Activated naive CD4-positive, alpha-beta T cell treated with anti-CD3 and anti-CD28 coated beads, Interleukin-2, amount 50 U/mL, for 16 hours (primary cell): Measurements from ENCODE around the gene GRK3.
"Not testable (repeated sequence)": the region's sequence is repeated elsewhere in the genome, so short reads cannot be mapped to it uniquely, and the experiment has no call there.

Experiments
- DNase-seq: peaks from one replicate; pipeline ENCODE4 v3.0.0-alpha.2; 2020

The GRK3 gene

DNA sequence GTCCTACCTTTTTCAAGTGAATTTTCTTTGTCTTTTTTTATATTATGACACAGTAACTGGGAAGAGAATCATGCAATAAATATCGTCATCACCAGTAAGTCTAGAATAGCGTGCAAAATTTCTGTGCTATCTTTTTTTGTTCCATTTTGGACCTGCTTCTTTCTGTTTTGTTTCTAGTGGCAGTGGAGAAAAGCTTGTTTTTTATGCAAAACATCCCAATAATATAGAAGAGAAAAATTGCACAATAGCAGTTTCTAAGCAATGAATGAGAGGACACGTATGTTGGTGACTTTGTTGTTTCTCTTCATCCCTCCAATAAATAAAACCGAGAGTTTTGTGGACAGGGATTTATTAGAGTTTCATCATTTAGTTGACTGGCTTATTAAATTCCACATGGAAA, 10.3 kb downstream of the GRK3 start:
- no peak for DNase-seq

DNA sequence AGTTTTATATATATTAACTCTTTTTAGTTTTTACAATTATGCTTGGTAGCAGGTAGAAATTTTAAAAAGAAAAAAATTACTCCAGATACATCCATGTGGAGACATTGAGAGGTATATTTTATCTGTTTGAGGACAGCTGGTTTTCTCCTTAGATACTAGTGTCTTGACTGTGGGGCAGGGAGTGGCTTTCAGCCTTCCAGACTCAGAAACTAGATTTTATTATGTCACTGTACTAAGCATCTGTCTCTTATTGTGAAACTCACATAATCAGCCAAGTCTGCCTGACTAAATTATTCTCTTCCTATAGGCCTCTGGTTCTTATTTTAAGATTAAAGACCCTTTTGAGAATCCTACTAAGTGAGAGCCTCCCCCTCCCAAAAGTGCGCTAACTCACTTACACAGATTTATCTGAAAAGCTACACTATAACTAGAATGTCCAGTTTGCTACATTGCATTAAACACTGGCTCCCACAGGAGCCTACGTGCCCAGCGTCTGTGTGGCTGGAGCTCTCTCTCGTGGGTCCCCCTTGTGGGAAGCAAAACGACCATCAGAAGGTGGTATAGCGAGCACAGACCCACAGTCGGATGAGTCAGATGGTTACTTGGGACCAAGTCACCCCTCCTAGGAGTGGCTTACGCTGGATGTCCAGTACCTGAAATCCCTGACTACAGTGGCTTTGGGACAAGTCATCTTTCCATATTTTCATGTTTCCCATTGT, 11.4 kb downstream of the GRK3 start:
- not testable (repeated sequence) for DNase-seq

DNA sequence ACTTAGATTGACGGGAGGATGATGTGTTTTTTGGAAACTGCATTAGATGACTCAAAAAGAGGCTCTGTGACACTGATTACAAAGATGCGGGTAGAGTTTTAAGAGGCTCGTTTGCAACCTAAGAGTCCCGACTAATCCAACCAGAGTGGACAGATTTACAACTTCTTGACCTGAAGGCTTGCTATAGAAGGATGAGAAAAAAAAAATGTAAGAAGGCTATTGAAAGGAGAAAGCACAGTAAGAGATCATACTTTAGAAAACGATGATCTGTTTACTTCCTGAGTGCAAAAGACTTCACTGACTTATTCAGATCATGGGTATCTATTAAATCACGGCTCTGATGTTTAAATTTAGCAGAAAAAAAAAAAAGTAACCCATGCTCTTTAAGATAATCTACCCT, 17.0 kb downstream of the GRK3 start:
- DNase-seq, result not testable (repeated sequence)

DNA sequence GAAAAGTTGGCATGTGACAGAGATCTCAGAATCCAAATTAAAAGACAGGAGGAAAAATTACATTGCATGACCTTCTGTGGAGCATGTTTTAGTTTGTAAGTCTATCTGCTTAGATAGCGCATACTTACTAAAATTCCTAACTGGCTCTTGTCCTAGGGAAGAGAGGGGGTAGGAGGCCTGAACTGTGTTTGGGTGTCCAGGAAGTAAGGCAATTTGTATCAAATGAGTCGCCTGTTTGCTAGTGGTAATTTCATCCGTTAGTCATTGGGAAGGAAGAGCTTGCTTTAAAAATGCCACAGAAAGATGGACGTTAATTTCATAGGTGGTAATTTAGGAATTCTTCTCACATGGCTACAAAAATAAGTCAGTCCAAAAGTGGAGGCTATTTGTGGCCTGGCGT, 18.5 kb downstream of the GRK3 start:
- DNase-seq, result no peak

DNA sequence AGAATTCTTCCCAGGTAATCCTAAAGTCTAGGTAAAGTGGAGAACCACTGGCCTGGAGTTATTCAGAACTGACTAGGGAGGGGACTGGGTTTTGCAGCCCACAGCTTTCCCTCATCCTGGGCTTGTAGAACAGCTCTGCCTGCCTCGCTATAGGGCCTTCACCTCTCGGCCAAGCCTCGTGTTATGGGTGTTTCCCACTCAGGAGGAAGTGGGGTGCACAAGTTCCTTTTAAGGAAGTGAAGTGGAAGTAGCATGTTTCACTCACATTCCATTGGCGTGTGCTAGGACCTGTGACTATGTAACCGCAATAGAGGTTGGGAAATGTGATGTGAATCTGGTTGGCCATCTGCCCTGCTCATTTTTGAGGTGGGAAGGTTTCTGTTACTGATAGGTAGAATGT, 20.5 kb downstream of the GRK3 start:
- DNase-seq, result not testable (repeated sequence)

DNA sequence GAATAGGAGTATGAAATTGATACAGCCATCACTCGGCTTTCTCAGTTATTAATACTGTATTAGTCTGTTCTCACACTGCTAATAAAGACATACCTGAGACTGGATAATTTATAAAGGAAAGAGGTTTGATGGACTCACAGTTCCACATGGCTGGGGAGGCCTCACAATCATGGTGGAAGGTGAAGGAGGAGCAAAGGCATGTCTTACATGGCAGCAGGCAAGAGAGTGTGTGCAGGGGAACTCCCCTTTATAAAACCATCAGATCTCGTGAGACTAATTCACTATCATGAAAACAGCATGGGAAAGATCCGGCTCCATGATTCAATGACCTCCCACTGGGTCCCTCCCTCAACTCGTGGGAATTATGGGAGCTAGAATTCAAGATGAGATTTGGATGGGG, 25.2 kb downstream of the GRK3 start:
- DNase-seq, result not testable (repeated sequence)

DNA sequence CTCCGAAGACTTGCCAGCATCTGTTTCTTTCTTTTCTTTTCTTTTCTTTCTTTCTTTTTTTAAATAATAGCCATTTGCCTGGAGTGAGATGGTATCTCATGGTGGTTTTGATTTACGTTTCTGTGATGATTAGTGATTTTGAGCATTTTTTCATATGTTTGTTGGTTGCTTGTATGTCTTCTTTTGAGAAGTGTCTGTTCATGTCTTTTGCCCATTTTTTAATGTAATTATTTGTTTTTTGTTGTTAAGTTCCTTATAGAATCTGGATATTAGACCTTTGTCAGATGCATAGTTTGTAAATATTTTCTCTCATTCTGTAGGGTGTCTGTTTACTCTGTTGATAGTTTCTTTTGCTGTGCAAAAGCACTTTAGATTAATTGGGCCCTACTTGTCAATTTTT, 28.8 kb downstream of the GRK3 start:
- DNase-seq, result not testable (repeated sequence)

DNA sequence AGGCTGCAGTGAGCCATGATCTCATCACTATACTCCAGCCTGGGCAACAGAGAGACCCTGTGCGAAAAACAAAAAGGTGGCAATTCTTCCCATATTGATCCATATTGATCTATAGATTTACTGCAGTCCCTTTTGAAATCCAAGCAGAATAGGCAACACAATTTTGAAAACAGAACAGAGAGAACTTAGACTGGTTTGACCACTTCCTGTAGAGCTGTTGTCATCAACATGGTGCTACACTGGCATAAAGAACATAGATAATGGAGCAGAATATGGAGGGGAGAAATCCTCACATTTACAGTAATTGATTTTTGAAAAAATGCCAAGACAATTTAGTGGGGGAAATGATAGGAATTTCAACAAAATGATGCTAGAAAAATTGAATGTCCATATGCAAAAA, 34.1 kb downstream of the GRK3 start:
- no peak for DNase-seq

DNA sequence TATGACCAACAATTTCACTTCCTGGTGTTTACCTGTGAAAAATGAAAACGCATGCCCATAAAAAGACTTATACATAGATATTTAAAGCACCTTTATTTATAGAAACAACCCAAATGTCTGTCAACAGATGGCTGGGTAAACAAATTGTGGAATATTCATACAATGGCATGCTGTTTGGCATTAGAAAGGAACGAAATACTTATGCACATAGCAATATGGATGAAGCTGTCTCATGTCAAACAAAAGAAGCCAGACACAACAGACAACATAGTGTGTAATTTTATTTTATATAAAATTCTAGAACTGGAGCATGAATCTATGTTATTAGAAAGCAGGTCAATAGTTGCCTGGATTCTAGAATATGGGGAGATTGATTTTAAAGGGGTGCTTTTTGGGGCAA, 38.0 kb downstream of the GRK3 start:
- no peak for DNase-seq

DNA sequence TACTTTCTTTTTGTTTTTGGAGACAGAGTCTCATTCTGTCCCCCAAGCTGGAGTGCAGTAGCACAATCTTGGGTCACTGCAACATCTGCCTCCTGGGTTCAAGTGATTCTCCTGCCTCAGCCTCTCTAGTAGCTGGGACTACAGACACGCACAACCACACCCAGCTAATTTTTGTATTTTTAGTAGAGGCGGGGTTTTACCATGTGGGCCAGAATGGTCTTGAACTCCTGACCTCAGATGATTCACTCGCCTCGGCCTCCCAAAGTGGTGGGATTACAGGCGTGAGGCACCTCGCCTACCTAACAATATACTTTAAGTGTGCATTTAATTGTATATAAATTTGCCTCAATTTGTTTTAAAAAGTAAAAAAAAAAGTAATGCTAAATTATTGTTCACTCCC, 38.4 kb downstream of the GRK3 start:
- DNase-seq, result no peak

DNA sequence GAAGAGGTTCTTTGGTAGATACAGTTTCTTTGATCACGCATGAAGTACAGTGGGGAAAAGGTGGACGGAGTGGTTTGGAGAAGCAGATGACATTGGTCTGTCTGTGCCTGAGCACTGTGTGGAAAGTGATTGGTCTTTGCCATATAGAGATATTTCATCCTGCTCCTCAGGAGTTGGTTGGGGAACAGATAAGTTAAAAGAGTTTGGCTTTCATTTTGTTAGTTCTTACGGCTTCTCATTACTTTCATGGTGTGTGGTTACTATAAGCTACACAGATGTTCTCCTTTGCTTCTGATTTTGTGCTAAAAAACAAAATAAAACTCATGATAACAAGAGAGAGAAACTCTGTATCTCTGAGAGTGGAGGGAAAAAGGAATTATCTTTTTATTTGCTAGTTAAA, 40.7 kb downstream of the GRK3 start:
- DNase-seq, result not testable (repeated sequence)

DNA sequence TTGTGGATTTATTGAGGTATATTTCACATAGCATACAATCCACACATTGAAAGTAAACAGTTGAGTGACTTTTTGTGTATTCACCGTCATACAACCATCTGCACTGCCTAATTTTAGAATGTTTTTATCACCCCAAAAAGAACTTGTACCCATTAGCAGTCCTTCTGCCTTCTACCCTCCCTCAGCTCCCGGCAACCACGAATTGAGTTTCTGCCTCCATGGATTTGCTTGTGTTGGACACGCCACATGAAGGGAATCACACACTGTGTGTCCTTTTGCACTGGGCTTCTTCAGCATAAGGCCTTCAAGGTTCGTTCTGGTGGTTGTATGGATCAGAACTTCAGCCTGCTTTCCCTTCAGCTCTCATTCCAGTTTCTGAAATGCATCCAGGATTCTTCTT, 41.1 kb downstream of the GRK3 start:
- not testable (repeated sequence) for DNase-seq

DNA sequence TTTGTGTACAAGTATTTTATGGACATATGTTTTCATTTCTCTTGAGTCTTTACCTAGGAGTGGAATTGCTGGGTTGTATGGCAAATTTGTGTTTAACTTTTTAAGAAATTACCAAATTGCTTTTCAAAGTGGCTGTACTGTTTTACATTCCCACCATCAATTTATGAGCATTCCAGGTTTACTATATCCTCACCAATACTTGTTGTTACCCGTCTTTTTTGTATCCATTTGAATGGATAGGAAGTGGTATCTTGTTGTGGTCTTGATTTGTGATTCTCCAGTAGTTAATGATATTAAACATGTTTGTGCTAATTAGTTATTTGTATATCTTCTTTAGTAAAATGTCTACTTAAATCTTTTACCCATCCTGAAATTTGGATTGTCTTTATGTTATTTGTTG, 46.8 kb downstream of the GRK3 start:
- not testable (repeated sequence) for DNase-seq

DNA sequence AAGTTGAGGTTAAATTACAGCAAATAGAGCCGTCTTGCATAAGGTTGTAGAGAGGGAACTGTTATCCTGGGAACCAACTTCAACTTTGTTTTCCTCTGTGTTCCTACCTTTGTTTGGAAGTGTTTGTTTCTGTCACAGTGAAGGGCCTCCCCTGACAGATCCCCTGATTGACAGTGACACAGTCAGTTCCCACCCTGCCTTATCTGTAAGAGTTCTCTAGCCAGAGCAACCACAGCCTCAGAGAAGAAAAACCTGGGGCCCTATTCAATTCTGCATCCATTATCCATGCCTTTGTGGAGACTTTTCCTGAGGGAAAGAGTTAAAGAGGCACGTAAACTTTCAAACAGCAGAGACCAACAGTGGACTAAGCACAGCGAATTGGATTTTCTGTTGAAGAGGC, 48.7 kb downstream of the GRK3 start:
- not testable (repeated sequence) for DNase-seq

DNA sequence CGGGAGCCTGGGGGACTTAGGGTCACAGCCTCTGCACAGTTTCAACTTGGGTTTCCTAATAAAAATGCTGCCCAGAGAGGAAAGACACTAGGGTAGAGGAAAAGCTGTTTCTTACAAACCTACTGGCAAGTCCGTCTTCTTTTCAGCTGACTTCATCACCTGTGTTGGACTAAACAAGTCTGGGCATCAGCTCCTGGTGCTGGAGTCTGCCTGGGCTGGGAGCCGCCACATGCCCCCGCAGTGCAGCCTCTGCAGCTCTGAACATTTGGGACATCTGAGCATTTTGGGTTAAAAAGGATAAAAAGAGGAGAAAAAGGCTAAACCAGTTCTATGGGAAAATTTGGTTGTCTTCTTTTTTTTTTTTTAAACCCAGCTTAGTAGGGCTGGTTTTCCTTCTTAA, 49.1 kb downstream of the GRK3 start:
- DNase-seq, result not testable (repeated sequence)

DNA sequence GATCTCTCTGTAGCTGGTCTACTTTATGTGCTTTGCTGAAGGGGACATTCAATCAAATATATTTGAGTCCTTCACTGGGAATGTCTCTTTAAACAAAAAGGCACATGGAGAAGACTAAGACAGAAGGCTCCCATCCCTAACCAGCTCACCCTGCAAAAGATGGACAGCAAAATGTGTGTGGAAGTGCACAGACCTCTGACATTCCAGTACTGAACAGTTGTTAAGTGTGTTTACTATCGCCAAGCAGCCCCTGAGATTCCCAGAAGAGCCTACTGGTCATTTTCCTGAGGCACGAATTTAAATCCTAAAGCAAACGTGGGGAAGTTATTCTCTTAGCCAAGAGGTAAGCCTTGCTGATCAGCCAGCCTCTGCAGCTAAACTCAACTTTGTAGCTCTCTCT, 50.3 kb downstream of the GRK3 start:
- not testable (repeated sequence) for DNase-seq

DNA sequence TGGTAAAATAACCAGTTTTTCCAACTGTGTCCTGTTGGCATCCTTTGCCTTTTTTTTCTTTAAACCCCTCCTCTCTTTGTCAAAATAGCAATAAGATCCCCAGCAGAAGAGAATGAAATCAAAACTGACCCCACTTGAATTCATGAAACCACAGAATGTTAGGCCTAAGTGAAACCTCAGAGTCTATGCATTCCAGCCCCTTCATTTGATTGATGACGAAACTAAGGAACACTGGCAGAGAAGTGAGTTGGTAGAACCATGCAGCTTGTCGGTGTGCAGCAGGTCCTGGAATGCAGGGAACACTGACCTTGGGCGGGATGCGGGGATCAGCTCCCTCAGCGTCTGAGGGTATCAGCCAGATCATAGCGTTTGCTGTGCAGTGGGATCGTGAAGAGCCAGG, 57.5 kb downstream of the GRK3 start:
- DNase-seq, result no peak

DNA sequence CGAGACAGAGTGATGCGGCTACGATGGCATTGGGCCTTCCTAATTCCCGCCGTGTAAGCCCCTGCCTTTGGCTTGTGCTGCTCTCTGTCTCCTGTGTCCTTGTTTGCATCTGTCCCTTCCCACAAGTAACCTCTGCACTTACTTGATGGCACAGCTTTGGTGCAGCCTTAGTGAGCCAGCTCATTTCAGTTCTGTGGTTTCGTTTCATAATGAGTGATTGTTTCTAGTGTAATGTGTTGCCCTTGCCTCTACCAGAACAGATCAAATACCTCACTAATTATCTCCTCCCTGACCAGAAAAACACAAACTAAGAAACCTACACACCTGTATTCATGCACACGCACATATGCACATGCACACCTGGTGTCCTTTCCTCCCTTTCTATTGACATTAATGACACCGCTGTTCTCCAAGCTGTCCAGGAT, 58.8 kb downstream of the GRK3 start:
- no peak for DNase-seq

DNA sequence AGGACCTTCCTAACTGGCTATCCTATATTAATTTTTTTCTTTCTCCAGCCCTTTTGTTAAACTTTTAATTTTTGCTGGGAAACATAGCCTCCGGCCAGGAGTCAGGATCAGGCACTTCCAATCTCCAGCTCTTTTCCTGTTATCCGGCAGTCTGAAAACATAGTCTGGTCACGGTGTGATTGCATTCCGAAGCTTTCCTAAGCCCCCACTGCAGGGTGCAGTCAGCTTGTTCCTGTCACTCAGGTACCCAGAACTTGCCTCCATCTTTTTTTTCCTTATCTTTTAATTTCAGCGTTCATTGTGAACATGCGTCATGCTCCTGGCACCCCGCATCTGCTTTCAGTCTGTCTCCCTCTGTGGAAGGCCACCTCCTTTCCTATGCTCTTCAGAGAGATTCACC, 59.4 kb downstream of the GRK3 start:
- DNase-seq, result no peak

DNA sequence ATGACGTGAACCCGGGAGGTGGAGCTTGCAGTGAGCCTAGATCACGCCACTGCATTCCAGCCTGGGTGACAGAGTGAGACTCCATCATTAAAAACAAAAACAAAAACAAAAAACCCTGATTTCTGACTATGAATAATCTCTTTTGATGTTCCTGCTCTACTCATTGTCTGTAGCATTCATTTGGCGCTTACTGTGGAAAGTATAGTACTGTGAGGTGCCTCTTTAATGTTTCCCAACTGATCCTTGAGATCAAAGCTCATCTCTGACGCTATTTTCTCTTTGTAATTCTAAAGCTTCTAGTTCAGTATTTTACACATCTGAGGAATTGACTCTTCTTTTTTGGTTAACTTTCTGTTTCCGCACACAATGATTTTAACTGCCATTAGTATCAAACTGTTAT, 60.0 kb downstream of the GRK3 start:
- DNase-seq, result no peak

DNA sequence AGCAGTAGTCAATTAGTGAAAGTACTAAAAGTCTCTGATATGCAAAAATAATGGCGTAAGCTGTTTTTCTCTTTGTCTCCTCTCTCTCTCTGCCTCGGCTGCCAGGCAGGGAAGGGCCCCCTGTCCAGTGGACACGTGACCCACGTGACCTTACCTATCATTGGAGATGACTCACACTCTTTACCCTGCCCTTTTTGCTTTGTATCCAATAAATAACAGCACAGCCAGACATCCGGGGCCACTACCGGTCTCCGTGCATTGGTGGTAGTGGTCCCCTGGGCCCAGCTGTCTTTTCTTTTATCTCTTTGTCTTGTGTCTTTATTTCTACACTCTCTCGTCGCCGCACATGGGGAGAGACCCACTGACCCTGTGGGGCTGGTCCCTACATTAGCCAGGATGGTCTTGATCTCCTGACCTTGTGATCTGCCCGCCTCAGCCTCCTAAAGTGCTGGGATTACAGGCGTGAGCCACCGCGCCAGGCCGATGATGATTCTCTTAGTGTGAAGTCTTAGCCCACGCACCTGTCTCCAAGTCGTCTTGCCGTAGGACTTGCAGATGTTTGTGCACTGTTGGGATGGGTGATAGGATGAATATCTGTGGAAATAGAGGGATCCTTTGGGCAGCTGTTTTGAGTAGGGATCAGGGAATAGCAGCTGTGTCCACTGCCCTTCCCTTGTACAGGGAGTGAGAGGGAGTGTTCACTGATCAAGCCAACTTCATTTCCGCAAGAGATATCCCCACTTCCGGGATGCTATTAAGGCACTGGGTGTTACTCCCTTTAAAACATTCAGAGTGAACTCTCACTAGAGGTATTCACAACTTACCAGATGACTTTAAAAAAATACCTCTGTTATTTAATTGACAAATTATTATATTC, 61.5 kb downstream of the GRK3 start:
- DNase-seq, result not testable (repeated sequence)

DNA sequence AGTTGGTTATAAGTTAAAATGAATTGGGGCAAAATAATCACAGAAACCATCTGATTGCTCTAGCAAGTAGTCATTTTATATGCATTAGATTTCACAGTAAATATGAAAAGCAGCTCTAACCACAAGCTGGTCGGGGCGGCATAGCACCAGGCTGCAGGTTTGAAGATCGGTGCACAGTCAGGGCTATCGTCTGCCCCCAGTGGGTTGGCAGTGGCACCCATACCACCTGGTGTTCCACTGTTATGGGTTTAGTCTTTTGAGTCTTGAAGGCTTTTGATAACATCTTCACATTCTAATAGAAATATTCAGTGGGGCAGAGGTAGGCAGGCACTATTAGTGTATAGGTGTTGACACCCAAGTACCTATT, 62.1 kb downstream of the GRK3 start:
- DNase-seq, result no peak

DNA sequence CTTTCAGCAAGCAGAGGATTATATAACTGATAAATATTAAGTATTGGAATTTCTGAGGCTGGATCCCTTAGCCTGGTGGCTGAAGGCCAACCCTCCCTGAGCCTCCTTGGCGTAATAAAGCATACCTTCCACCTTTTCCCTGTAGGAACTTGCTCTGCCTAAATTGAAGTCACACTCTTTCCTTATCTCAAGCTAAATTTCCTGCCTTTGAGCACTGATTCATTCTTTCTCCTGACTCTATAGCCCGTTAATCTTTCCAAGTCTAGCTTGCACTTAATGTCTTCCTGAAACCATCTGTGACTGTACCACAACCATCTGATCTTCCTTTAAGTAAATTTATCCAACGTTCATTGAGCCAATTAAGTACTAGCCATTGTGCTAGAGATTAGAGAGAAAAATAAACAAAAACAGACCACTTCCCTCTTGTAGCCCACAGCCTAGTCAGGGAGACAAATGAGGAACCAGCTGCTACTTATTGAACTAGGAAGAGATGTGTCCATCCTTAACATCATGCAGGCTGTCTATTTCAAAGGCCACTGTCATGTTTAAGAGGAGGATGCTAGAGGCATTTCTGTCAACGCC, 62.9 kb downstream of the GRK3 start:
- DNase-seq, result no peak

DNA sequence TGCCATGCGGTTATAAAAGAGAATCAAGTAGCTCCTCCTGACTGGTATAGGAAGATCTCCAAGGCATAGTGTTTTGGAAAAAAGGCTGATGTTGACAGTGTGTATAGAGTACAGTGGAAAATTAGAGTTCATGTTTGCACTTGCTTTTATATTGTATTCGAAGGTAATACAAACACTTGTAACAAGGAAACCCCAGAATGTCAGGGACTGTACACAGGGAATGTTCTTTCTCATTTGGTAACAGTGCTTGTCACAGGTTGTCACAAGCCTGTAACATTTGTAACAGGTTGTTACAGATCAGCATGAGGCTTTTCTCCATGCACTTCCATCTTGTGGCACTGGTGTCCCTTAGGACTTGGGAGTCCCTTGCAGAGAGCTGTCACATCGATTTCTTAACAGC, 64.0 kb downstream of the GRK3 start:
- DNase-seq, result no peak
